ENCODE measurements around the gene WDR4. TPM values are rescaled to one million over a fixed set of nuclear protein-coding genes. Genes with fewer than 3 reads are reported as not detected.
"Not testable (repeated sequence)": the region's sequence is repeated elsewhere in the genome, so short reads cannot be mapped to it uniquely, and the experiment has no call there.

Gene WDR4
- total RNA-seq, 1 donor from 2014 or later: 22.5 TPM

GRCh38 chr21:42818328-42818749, 61.0 kb downstream of the WDR4 start:
- Mint-ChIP-seq H3K27ac (no peak overlapping the region), H3K36me3 (ENCODE audit: insufficient read depth) (peaks cover 9% of the 10 kb centered on the region), H3K4me1 (ENCODE audit: low read depth) (no peaks in the 10 kb centered on the region), H3K9me3 (ENCODE audit: low read depth) (peaks cover 10% of the 10 kb centered on the region), H3K27me3 (no peaks in the 10 kb centered on the region), H3K4me3 (ENCODE audit: low read depth) (no peak overlapping the region)
- DNase-seq (ENCODE audit: low spot score, unreplicated experiment): no peak
- peak; percentile 58 for TF ChIP-seq CTCF (IDR thresholded peaks at IDR 0.05; ENCODE audit: unreplicated experiment)

- peaks cover 9% of the 10 kb centered on the region for H3K36me3 Mint-ChIP-seq (ENCODE audit: insufficient read depth)
- no peak for TF ChIP-seq CTCF (IDR thresholded peaks at IDR 0.05; ENCODE audit: unreplicated experiment)
- no peaks in the 10 kb centered on the region for H3K27me3 Mint-ChIP-seq
- peaks cover 16% of the 10 kb centered on the region for H3K9me3 Mint-ChIP-seq (ENCODE audit: low read depth)
- DNase-seq (ENCODE audit: low spot score, unreplicated experiment): no peak
- peaks cover 15% of the 10 kb centered on the region for H3K4me1 Mint-ChIP-seq (ENCODE audit: low read depth)
- H3K27ac Mint-ChIP-seq: no peak overlapping the region
- H3K4me3 Mint-ChIP-seq (ENCODE audit: low read depth): no peak overlapping the region
These were observed 64.1 kb downstream of the WDR4 start for GRCh38 chr21:42815217-42815616.

GRCh38 chr21:42812528-42813241, 66.7 kb downstream of the WDR4 start:
- not testable (repeated sequence) for H3K27me3 Mint-ChIP-seq; H3K36me3 Mint-ChIP-seq (ENCODE audit: insufficient read depth); H3K4me3 Mint-ChIP-seq (ENCODE audit: low read depth); DNase-seq (ENCODE audit: low spot score, unreplicated experiment)
- Mint-ChIP-seq H3K4me1 (ENCODE audit: low read depth) (peaks cover 23% of the 10 kb centered on the region), H3K9me3 (ENCODE audit: low read depth) (peaks cover 19% of the 10 kb centered on the region), H3K27ac (peak overlapping the region; percentile 87)

GRCh38 chr21:42811960-42812359, 67.4 kb downstream of the WDR4 start:
- TF ChIP-seq CTCF (IDR thresholded peaks at IDR 0.05; ENCODE audit: unreplicated experiment): no peak
- peak overlapping the region; percentile 88 for H3K27ac Mint-ChIP-seq
- peaks cover 15% of the 10 kb centered on the region for H3K9me3 Mint-ChIP-seq (ENCODE audit: low read depth)
- peaks cover 23% of the 10 kb centered on the region for H3K4me1 Mint-ChIP-seq (ENCODE audit: low read depth)
- peaks cover 7% of the 10 kb centered on the region for H3K36me3 Mint-ChIP-seq (ENCODE audit: insufficient read depth)
- H3K27me3 Mint-ChIP-seq: no peaks in the 10 kb centered on the region
- H3K4me3 Mint-ChIP-seq (ENCODE audit: low read depth): no peak overlapping the region
- DNase-seq (ENCODE audit: low spot score, unreplicated experiment): no peak

- Mint-ChIP-seq H3K4me3 (ENCODE audit: low read depth) (no peak overlapping the region), H3K9me3 (ENCODE audit: low read depth) (peaks cover 9% of the 10 kb centered on the region), H3K27ac (no peak overlapping the region), H3K4me1 (ENCODE audit: low read depth) (peaks cover 23% of the 10 kb centered on the region), H3K27me3 (peaks cover 6% of the 10 kb centered on the region), H3K36me3 (ENCODE audit: insufficient read depth) (no peaks in the 10 kb centered on the region)
- DNase-seq (ENCODE audit: low spot score, unreplicated experiment): no peak
- no peak for TF ChIP-seq CTCF (IDR thresholded peaks at IDR 0.05; ENCODE audit: unreplicated experiment)
These were observed 69.5 kb downstream of the WDR4 start for GRCh38 chr21:42809577-42810475.

All from progenitor cell of endocrine pancreas (in vitro differentiated cells).